Measurements from ENCODE around the gene CCNQ.

The CCNQ gene

DNA sequence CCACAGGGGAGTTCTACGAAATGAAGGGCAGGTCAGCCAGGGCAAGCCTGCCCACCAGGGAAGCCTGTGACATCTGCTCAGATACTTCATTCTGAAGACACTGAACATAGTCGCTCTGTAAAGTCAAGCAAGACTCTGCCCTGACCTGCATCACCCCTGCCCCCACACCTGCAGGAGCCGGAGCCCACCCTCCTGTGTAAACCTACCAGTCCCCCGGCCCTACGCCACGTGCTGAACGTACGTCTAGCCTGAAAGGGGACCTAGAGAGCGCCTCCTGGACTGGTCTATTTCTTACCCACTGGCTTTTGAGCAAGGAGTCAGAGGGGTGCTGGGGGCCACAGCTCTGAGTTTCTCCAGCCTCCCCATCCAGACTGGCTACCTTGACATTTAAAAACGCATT, 11.6 kb downstream of the CCNQ start:
- TF ChIP-seq, protein P1, sequence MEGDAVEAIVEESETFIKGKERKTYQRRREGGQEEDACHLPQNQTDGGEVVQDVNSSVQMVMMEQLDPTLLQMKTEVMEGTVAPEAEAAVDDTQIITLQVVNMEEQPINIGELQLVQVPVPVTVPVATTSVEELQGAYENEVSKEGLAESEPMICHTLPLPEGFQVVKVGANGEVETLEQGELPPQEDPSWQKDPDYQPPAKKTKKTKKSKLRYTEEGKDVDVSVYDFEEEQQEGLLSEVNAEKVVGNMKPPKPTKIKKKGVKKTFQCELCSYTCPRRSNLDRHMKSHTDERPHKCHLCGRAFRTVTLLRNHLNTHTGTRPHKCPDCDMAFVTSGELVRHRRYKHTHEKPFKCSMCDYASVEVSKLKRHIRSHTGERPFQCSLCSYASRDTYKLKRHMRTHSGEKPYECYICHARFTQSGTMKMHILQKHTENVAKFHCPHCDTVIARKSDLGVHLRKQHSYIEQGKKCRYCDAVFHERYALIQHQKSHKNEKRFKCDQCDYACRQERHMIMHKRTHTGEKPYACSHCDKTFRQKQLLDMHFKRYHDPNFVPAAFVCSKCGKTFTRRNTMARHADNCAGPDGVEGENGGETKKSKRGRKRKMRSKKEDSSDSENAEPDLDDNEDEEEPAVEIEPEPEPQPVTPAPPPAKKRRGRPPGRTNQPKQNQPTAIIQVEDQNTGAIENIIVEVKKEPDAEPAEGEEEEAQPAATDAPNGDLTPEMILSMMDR (IDR thresholded peaks at IDR 0.05; ENCODE audit: insufficient read depth, low read depth, low read length, missing control alignments): no peak

DNA sequence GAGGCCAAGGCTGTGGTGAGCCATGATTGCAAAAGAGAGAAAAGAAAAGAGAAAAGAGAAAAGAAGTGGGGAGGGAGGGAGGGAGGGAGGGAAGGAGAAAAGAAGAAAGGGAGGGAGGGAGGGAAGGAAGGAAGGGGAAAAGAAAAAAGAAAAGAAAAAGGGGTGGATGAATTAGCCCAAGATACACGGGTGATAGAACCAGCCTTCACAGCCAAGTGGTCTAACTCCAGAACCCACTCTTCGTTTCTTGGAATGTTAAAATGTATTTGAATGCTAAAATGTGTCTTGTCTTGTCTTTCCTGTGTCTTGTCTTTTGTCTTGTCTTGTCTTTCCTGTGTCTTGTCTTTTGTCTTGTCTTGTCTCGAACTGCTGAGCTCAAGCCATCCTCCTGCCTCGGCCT, 13.1 kb downstream of the CCNQ start:
- no peak for DNase-seq (ENCODE audit: low read depth)
- TF ChIP-seq, protein P1 (IDR thresholded peaks at IDR 0.05; ENCODE audit: insufficient read depth, low read depth, low read length, missing control alignments): no peak
- H3K4me3 ChIP-seq (ENCODE audit: low read length): no peak overlapping the region

More for the DNA sequence above, 11.6 kb downstream of the CCNQ start:
- no peak for DNase-seq (ENCODE audit: low read depth)
- no peak overlapping the region for H3K4me3 ChIP-seq (ENCODE audit: low read length)

GRCh38 chrX:153583433-153583832, 15.5 kb downstream of the CCNQ start:
- no peak overlapping the region for H3K4me3 ChIP-seq (ENCODE audit: low read length)
- TF ChIP-seq, protein P1 (IDR thresholded peaks at IDR 0.05; ENCODE audit: insufficient read depth, low read depth, low read length, missing control alignments): no peak
- DNase-seq (ENCODE audit: low read depth): peak; percentile 48

GRCh38 chrX:153582896-153583295, 16.0 kb downstream of the CCNQ start:
- TF ChIP-seq, protein P1 (IDR thresholded peaks at IDR 0.05; ENCODE audit: insufficient read depth, low read depth, low read length, missing control alignments): no peak
- no peak overlapping the region for H3K4me3 ChIP-seq (ENCODE audit: low read length)
- DNase-seq (ENCODE audit: low read depth): peak; percentile 29

DNA sequence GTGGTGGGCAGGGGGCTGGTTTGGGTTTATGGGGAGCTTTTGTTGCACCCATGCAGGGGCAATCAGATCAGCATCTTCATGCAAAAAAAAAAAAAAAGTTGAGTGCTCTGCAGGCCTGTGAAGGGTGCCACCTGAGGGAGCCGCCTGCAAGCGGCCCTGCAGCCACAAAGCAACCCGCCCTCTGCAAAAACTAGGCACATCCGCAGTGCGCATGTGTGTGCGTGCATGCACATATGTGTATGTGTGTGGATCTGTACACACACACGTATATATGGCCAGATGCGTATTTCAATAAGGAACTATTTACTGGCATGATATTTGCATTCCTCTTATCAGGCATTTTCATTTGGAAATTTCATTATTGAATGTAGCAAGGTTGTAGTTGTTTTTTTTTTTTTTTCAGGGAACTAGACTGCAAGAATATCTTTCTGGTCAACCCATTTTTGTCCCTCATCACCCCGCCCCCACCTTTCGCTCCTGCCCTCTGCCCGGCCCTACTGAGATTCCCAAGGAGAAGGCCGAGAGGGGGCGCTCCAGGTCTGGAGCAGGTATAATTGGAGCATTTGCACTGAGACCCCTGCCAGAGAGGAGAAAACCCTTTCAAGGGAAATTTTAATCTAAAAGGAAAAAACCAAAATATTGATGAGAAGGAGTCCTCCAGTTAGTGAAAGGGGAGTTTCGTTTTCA, 18.1 kb downstream of the CCNQ start:
- DNase-seq (ENCODE audit: low read depth): no peak
- TF ChIP-seq, protein P1 (IDR thresholded peaks at IDR 0.05; ENCODE audit: insufficient read depth, low read depth, low read length, missing control alignments): no peak

GRCh38 chrX:153578889-153579288, 20.1 kb downstream of the CCNQ start:
- H3K4me3 ChIP-seq (ENCODE audit: low read length): no peak overlapping the region

More for the DNA sequence above, 18.1 kb downstream of the CCNQ start:
- H3K4me3 ChIP-seq (ENCODE audit: low read length): no peak overlapping the region

More at GRCh38 chrX:153578889-153579288, 20.1 kb downstream of the CCNQ start:
- TF ChIP-seq, protein P1 (IDR thresholded peaks at IDR 0.05; ENCODE audit: insufficient read depth, low read depth, low read length, missing control alignments): no peak
- DNase-seq (ENCODE audit: low read depth): no peak
